Pancreas (tissue), 10 donors: ENCODE results near the gene ATP6V0C. TPM values are rescaled to one million over a fixed set of nuclear protein-coding genes. Genes with fewer than 3 reads are reported as not detected.
A peak's percentile ranks its signal among the peaks of the same experiment; 100 is the strongest.
"Not testable (repeated sequence)": the region's sequence is repeated elsewhere in the genome, so short reads cannot be mapped to it uniquely, and the experiment has no call there.

Source experiments
- ATAC-seq, 4 donors: fragments of 200-7000 bp; cut with Tn5 transposase; one replicate each; pipeline versions ENCODE4 v1.8.0 to v1.9.1; 2020; ENCODE audit warnings: mild to moderate bottlenecking in 4 of 4, moderate library complexity in 4 of 4
- DNase-seq, 6 donors: peaks; one replicate each; pipeline ENCODE4 v3.0.0-alpha.2; 2020
- FAIRE-seq: peaks from 2 replicates; lab custom pipeline; 2012; peaks lifted over from hg19 to GRCh38; lab: Jason Lieb, UNC
- H3K27ac ChIP-seq, 4 donors: fragments of 200-600 bp; sonication (generic); 1 replicate in 3 of 4; 2 replicates in 1 of 4; pipeline versions ENCODE4 v1.5.0 to v1.8.0; 2020
- H3K27me3 ChIP-seq, 4 donors: fragments of 200-600 bp; one replicate each; pipeline ENCODE4 v1.8.0; 2021
- H3K36me3 ChIP-seq, 3 donors: fragments of 200-600 bp; sonication (generic) in 1 of 3; one replicate each; pipeline versions ENCODE4 v1.5.0 to v1.8.0; 2020 to 2021
- H3K4me1 ChIP-seq, 3 donors: fragments of 200-600 bp; one replicate each; pipeline ENCODE4 v1.8.0; 2021
- H3K4me3 ChIP-seq, 4 donors: fragments of 200-600 bp; sonication (generic) in 2 of 4; one replicate each; pipeline versions ENCODE4 v1.5.0 to v1.8.0; 2020 to 2021
- H3K9me3 ChIP-seq, 4 donors: fragments of 200-600 bp; one replicate each; pipeline ENCODE4 v1.8.0; 2021
- WGBS, 2 donors: extraction: QIAGEN DNeasy Blood & Tissue Kit; methylation state at CpG; one replicate each; pipeline ENCODE4 v1.1.7; 2013; 5-methylcytosine and 5-hydroxymethylcytosine counted together
- intact Hi-C, 3 donors: fragments of 100-400 bp; cut with DNase I; formaldehyde crosslinking; loops; one replicate each; pipeline versions ENCODE4 v1.11.1 to v1.14.2; 2022
- microRNA-seq, 2 donors: library from miRNA; unstranded; fragments of <30 nt; microRNA quantifications; one replicate each; pipeline versions ENCODE4 to v1.1.0, GENCODE V29; 2019 to 2020
- polyA plus RNA-seq, 2 donors: library from polyadenylated mRNA; stranded (reverse); fragments of 200-250 nt; gene quantifications; one replicate each; pipeline ENCODE4 v1.2.3, GENCODE V29; 2013
- total RNA-seq, 6 donors: library from RNA; stranded (reverse); fragmentation: NEBNext Ultra II Directional in 4 of 6; extraction: Animal tissue kit (Norgen Biotek cat#: 25700) in 4 of 6; gene quantifications; one replicate each; pipeline versions ENCODE4 v1.2.1 to v1.2.4, GENCODE V29; 2021 to 2023
- TF ChIP-seq, protein P1 (sequence below), 4 donors: fragments of 200-600 bp; sonication (generic) in 3 of 4; IDR thresholded peaks; one replicate each; pipeline versions ENCODE4 v1.5.0 to v1.8.0; 2021; ENCODE audit warnings: antibody characterized with exemption in 4 of 4
- donor health status: healthy with polysubstance abuse.
- donor health status: DM: no; HTN: no; CAD: no; lungs with moderate emphysema.
- donor health status: DM: no; HTN: no; CAD: no.
- donor health status: control.
- donor health status: control.
- donor health status: Bipolar disorder and iron deficiency.
- donor health status: DM: yes; HTN: yes; CAD: no.
- donor health status: DM: no; HTN: no; CAD: no.
- donor health status: DM: no; HTN: no; CAD: no.
- donor health status: DM: yes; HTN: yes; CAD: no.

Gene ATP6V0C
- total and polyA plus RNA-seq, 8 donors: 39.9 to 124 (median 66.8) TPM

DNA sequence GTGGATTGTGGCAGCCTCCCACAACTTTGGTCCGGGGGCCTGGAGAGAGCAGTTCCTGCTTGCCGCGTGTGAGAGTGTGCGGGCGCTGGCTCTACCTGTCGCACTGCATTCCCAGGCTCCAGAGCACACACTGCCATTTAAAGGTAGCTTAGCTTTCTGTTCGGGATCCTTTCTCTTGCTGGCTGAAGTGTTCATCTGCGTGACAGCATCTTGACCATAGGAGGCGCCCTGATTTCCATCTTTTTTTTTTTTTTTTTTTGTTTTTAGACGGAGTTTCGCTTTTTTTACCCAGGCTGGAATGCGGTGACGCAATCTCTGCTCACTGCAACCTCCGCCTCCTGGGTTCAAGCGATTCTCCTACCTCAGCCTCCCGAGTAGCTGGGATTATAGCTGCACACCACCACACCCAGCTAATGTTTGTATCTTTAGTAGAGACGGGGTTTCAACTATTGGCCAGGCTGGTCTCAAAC, 37.7 kb downstream of the ATP6V0C start:
- H3K27ac ChIP-seq, H3K4me1 ChIP-seq, FAIRE-seq, intact Hi-C loops, H3K9me3 ChIP-seq, H3K36me3 ChIP-seq, H3K4me3 ChIP-seq, H3K27me3 ChIP-seq: not testable (repeated sequence)
- peak in 3 of 6 donors; percentile 5 to 20 (median 14) for DNase-seq
- WGBS, 2 donors: 52 to 59% methylated on average over 11 of the region's 17 CpGs
- ATAC-seq: peak; percentile 27 to 41 (median 34)

DNA sequence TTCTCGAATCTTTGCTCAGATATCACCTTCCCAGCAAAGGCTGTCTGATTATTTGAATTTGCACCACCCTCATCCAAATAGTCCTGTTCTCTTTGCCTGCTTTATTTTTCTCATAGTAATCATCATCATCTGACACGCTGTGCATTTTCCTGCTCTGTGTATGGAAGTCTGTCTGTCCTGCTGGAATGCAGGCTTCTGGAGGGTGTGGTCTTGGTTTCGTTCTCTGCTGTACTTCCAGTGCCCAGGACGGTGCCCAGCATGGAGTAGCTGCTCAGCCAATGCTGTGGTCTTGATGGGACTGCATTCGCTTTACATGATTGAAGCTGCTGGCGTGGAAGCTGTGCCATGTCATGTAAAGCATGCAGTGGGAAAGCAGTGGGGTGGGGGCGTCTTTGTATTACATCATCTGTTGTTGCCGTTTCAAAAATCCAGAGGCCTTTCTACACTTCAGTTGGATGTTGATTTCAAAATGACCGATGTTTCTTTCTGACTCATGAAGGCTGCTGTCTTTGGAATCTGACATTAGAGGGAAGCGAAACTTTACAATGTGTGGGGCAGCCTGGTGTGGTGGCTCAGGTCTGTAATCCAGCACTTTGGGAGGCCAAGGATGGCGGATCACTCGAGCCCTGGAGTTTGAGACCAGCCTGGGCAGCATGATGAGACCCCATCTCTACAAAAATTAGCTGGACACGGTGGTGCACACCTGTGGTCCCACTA, 41.1 kb downstream of the ATP6V0C start:
- H3K4me1 ChIP-seq, H3K27me3 ChIP-seq, intact Hi-C loops, H3K27ac ChIP-seq, H3K4me3 ChIP-seq, FAIRE-seq, DNase-seq, H3K9me3 ChIP-seq, H3K36me3 ChIP-seq: not testable (repeated sequence)
- ATAC-seq: peak in 1 of 4 donors; percentile 32
- WGBS, 2 donors: no CpG with 5 or more reads among the region's 13 CpGs

DNA sequence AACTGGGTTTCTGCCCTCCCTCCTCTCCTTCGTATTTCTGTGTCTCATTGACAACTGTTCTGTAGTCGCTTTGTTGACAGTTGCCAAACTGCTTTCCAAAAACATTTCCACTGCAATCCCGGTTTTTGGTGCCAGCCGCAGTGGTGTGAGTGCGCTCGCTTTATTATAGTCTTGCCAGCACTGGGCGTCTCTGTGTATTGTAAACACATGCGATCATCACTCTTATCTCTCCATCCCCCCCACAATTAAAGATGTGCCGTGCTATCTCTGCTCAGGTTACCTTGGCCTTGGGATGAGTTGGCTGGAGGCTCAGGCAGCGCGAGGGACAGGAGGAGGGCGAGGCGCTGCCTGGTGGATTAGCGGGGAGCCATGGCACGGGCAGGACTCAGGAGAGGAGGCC, 43.4 kb downstream of the ATP6V0C start:
- intact Hi-C loops, H3K27ac ChIP-seq, H3K36me3 ChIP-seq, DNase-seq, H3K4me1 ChIP-seq, H3K4me3 ChIP-seq, H3K27me3 ChIP-seq, H3K9me3 ChIP-seq, ATAC-seq, FAIRE-seq: not testable (repeated sequence)
- WGBS, 2 donors: 83% methylated on average over 6 of the region's 15 CpGs; no CpG with 5 or more reads in 1 of the 2 donors

DNA sequence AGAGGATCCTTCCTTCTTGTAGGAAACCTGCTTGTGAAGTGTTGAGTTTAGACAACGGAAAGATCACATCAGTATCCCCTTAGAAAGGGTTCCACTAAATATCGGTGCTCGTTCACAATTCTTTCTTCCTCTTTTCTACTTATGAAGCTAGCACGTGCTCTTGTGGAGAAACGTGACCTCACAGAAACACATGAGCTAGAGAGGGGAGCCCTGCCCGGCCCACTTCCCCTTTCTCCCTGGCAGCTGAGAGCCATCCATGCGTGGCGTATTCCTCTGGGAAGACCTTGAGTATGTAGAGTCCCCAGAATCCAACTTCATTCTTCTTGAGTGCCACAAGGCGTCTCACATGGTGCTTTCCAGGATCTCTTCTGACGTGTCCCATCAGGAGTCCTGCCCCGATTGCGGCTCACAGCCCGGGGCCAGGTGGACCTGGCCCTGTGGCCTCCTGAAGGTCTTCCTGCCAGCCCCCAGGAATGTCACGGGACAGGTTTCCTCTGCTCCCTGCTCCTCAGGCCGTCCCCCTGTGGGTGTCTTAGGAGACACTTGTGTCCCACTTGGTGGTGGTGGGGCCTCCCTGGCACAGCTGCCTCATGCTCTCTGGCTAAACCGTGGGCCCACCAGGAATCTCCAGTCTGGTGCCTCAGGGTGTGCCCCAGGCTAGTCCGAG, 46.5 kb downstream of the ATP6V0C start:
- FAIRE-seq, H3K4me1 ChIP-seq, DNase-seq, H3K4me3 ChIP-seq, intact Hi-C loops, H3K9me3 ChIP-seq, H3K27ac ChIP-seq, H3K27me3 ChIP-seq, H3K36me3 ChIP-seq: not testable (repeated sequence)
- 77 to 82% methylated on average over 8 to 9 of the region's 17 CpGs for WGBS, 2 donors
- ATAC-seq: peak in 3 of 4 donors; percentile 9 to 72 (median 57)

GRCh38 chr16:2560798-2561133, 47.0 kb downstream of the ATP6V0C start:
- WGBS, 2 donors: 8 to 11% methylated on average over 2 of the region's 4 CpGs
- intact Hi-C loops, H3K27me3 ChIP-seq, H3K27ac ChIP-seq, H3K4me3 ChIP-seq, H3K4me1 ChIP-seq, H3K9me3 ChIP-seq, H3K36me3 ChIP-seq, FAIRE-seq: not testable (repeated sequence)
- TF ChIP-seq, protein P1, sequence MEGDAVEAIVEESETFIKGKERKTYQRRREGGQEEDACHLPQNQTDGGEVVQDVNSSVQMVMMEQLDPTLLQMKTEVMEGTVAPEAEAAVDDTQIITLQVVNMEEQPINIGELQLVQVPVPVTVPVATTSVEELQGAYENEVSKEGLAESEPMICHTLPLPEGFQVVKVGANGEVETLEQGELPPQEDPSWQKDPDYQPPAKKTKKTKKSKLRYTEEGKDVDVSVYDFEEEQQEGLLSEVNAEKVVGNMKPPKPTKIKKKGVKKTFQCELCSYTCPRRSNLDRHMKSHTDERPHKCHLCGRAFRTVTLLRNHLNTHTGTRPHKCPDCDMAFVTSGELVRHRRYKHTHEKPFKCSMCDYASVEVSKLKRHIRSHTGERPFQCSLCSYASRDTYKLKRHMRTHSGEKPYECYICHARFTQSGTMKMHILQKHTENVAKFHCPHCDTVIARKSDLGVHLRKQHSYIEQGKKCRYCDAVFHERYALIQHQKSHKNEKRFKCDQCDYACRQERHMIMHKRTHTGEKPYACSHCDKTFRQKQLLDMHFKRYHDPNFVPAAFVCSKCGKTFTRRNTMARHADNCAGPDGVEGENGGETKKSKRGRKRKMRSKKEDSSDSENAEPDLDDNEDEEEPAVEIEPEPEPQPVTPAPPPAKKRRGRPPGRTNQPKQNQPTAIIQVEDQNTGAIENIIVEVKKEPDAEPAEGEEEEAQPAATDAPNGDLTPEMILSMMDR (IDR thresholded peaks at IDR 0.05): peak in 3 of 4 donors; percentile 23 to 32 (median 31)
- DNase-seq (peak; percentile 49 to 87 (median 64)), ATAC-seq (peak; percentile 80 to 97 (median 92))

GRCh38 chr16:2567506-2567905, 53.8 kb downstream of the ATP6V0C start:
- no CpG with 5 or more reads among the region's 6 CpGs for WGBS, 2 donors
- ATAC-seq: peak; percentile 34 to 75 (median 64)

GRCh38 chr16:2568573-2568972, 54.8 kb downstream of the ATP6V0C start:
- DNase-seq, intact Hi-C loops, H3K36me3 ChIP-seq, H3K9me3 ChIP-seq, H3K4me3 ChIP-seq, FAIRE-seq, H3K4me1 ChIP-seq, H3K27me3 ChIP-seq, H3K27ac ChIP-seq: not testable (repeated sequence)
- WGBS, 2 donors: no CpG with 5 or more reads among the region's 11 CpGs
- ATAC-seq: peak; percentile 52 to 74 (median 69)

More at GRCh38 chr16:2567506-2567905, 53.8 kb downstream of the ATP6V0C start:
- H3K36me3 ChIP-seq, H3K9me3 ChIP-seq, DNase-seq, H3K27me3 ChIP-seq, FAIRE-seq, intact Hi-C loops, H3K4me3 ChIP-seq, H3K4me1 ChIP-seq, H3K27ac ChIP-seq: not testable (repeated sequence)

Small RNAs within 50 kb of the gene (microRNA-seq; reads per million reads assigned to microRNA genes)
- 0 reads per million in 2 donors for gene MIR3178
- 0 reads per million in 2 donors for gene MIR6768

Other genes with a start within 250 kb of the ATP6V0C start
- 10 to 100 TPM; 36.0 to 66.2 (median 50.3) TPM for gene RNPS1, start 245.8 kb upstream of the ATP6V0C start, total RNA-seq
- gene RNPS1, start 245.8 kb upstream of the ATP6V0C start, polyA plus RNA-seq: 100 to 1,000 TPM in 1 of 2 donors, 10 to 100 TPM in 1; 56.0 to 103 TPM
- 10 to 100 TPM; 12.7 to 26.5 (median 16.5) TPM for gene ABCA3, start 173.2 kb upstream of the ATP6V0C start, total RNA-seq
- 10 to 100 TPM; 22.6 to 22.8 TPM for gene ABCA3, start 173.2 kb upstream of the ATP6V0C start, polyA plus RNA-seq
- 1 to 10 TPM in 4 of 6 donors, under 1 TPM in 2; 0.69 to 2.6 (median 1.3) TPM for gene CCNF, start 84.5 kb upstream of the ATP6V0C start, total RNA-seq
- gene CCNF, start 84.5 kb upstream of the ATP6V0C start, polyA plus RNA-seq: under 1 TPM; 0.77 to 0.91 TPM
- under 1 TPM in 5 of 6 donors, not detected in 1; 0.16 to 0.82 (median 0.76) TPM for gene TEDC2, start 53.8 kb upstream of the ATP6V0C start, total RNA-seq
- 1 to 10 TPM; 1.1 to 1.4 TPM for gene TEDC2, start 53.8 kb upstream of the ATP6V0C start, polyA plus RNA-seq
- under 1 TPM in 3 of 6 donors, not detected in 3; 0.09 to 0.22 (median 0.20) TPM for gene NTN3, start 42.7 kb upstream of the ATP6V0C start, total RNA-seq
- under 1 TPM; 0.07 to 0.08 TPM for gene NTN3, start 42.7 kb upstream of the ATP6V0C start, polyA plus RNA-seq
- gene TBC1D24, start 38.8 kb upstream of the ATP6V0C start, total RNA-seq: 10 to 100 TPM; 16.8 to 23.7 (median 19.7) TPM
- gene TBC1D24, start 38.8 kb upstream of the ATP6V0C start, polyA plus RNA-seq: 10 to 100 TPM; 10.8 to 16.0 TPM
- gene AMDHD2, start 6.4 kb downstream of the ATP6V0C start, total RNA-seq: 10 to 100 TPM in 4 of 6 donors, 1 to 10 TPM in 2; 8.0 to 18.7 (median 10.9) TPM
- gene AMDHD2, start 6.4 kb downstream of the ATP6V0C start, polyA plus RNA-seq: 10 to 100 TPM; 27.7 to 36.3 TPM
- gene CEMP1, start 17.5 kb downstream of the ATP6V0C start, total RNA-seq: under 1 TPM; 0.12 to 0.92 (median 0.62) TPM
- gene CEMP1, start 17.5 kb downstream of the ATP6V0C start, polyA plus RNA-seq: 1 to 10 TPM; 1.1 to 1.2 TPM
- gene PDPK1, start 24.1 kb downstream of the ATP6V0C start, total RNA-seq: 10 to 100 TPM; 24.2 to 34.8 (median 31.9) TPM
- 10 to 100 TPM; 12.7 to 27.3 TPM for gene PDPK1, start 24.1 kb downstream of the ATP6V0C start, polyA plus RNA-seq
- gene KCTD5, start 168.6 kb downstream of the ATP6V0C start, total RNA-seq: 1 to 10 TPM; 4.5 to 8.9 (median 6.7) TPM
- gene KCTD5, start 168.6 kb downstream of the ATP6V0C start, polyA plus RNA-seq: 1 to 10 TPM; 6.3 to 7.7 TPM
- gene PRSS27, start 206.3 kb downstream of the ATP6V0C start, total RNA-seq: under 1 TPM; 0.22 to 0.69 (median 0.50) TPM
- gene PRSS27, start 206.3 kb downstream of the ATP6V0C start, polyA plus RNA-seq: 1 to 10 TPM; 2.0 to 2.1 TPM
- gene SRRM2, start 238.7 kb downstream of the ATP6V0C start, total RNA-seq: 100 to 1,000 TPM; 244 to 448 (median 301) TPM
- 1,000 to 10,000 TPM in 1 of 2 donors, 100 to 1,000 TPM in 1; 850 to 1,932 TPM for gene SRRM2, start 238.7 kb downstream of the ATP6V0C start, polyA plus RNA-seq